HG03045 (cell line): ENCODE measurements around the gene STAB1.

Experiments
- ATAC-seq: cut with Tn5 transposase; IDR thresholded peaks from one replicate; pipeline ENCODE4 v1.9.1; 2021; ENCODE audit warnings: mild to moderate bottlenecking, moderate library complexity; ENCODE audit not compliant: unreplicated experiment

The STAB1 gene

DNA sequence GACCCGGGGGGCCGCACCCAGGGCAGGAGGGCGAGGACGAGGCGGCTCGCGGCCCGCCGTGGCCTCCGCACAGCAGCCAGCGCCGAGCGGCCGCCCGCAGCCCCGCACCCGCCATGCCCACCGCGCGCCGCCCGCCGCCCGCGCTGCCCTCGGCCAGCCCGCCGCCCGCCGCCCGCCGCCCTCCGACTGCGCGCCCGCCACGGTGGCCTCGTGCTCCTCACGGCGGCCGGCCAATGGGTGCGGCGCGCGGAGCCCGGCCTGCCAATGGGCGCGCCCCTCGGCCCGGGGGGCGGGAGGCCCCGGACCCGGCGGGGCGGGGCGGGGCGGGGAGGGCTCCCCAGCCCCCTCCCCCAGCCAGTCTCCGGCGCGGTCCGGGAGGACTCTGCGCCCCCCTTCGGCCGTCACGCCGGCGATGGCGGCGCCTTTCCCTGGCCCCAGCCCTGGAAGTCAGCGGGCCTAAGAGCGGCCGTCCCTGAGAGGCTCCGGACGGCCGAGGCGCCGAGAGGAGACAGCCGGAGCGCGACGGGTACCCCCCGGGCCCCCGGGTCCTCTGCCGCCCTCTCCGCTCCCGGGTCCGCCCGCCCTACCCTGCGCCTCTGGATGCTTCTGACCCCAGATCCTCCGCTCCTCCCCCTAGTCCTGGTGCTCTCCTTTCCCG is 38.6 kb downstream of the STAB1 start, which contains the start of gene NT5DC2:
NT5DC2 (minus strand) TSS at position 235 of the 658 bp plus-strand sequence; CDS start at position 115, 120 bp downstream.
- peak; percentile 34 for ATAC-seq

GRCh38 chr3:52534281-52535183 is 39.4 kb downstream of the STAB1 start:
- ATAC-seq: no peak

- ATAC-seq: no peak
Measured at GRCh38 chr3:52535411-52536111, 40.4 kb downstream of the STAB1 start.

DNA sequence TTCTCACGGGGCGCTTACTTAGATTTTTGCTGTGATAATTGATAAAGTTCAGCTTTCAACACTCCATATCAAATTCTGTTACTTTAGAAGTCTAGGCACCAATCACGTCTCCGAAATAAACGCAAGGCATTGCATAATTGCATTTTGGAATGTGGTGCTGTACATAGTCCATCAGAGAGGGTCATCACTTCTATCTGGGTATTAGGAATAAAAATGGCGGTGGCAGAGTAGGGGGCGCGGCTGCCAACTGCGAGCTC is 40.9 kb downstream of the STAB1 start:
- no peak for ATAC-seq

DNA sequence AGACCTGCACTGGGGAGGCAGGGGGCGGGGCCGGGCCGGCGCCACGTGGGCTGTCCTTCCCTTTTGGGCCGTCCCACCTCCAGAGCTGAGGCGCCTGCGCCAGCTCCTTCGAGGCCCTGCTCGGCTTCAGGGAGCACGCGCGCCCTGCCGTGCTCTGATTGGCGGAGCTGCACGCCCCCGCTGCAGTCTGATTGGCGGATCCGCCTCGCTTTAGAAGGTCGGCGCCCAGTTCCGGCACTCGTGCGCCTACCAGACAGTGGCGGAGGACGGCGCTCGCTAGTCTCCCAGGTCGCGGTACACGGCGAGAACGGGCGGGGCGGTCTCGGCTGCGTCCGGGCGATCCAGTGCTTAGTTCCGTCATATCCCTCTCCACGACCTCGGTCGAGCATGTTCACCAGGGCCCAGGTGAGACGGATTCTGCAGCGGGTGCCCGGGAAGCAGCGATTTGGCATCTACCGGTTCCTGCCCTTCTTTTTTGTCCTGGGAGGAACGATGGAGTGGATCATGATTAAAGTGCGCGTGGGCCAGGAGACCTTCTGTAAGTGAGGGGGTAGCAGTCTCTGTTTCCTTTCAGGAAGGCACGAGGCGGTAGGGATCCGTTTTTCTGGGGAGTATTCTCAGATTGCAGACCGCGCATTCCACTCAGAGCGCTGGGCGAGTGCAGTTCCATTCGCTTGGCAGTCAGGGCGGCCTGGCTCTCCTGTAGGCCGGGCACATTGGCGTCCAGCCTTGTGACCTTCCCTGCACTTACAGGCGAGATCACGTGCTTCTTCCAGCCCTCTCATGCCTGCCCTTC is 41.4 kb downstream of the STAB1 start, which contains the start of gene UQCC5:
UQCC5 (plus strand) TSS at position 237 of the 796 bp plus-strand sequence; CDS start at position 388, 151 bp downstream.
- peak; percentile 87 for ATAC-seq

- no peak for ATAC-seq
Measured at GRCh38 chr3:52537165-52537620, 42.1 kb downstream of the STAB1 start.

DNA sequence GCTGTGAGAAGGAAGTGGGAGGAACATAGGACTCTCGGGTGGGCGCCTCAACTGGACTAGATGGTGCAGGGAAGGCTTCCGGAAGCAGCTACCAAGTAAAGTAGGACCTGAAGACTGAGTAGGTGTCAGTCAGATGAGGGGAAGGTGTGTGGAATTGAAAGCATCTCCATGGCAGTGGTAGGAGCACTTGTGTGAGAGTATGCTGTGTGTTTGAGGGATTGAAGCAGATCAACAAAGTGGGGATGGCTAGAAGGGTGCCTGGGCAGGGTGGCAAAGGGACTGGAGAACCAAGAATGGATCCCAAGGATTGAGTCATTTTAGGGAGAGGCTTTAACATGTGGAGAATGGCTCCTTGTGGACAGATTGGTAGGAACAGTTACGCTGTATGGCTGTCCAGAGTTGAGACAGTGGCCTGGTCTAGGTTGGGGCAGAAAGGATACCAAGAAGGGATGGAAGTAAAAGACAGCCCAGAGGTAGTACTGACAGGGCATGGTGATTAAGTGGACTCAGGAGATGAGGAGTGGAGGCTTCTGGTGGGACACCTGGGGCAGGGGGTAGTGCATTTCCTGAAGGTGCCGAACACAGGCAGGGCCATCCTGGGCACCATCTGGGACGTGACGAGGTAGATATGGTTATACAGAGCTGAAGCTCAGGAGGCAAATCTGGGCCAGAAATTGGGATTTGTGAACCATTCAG is 42.7 kb downstream of the STAB1 start:
- ATAC-seq: no peak

GRCh38 chr3:52539010-52539653 is 44.0 kb downstream of the STAB1 start:
- no peak for ATAC-seq

DNA sequence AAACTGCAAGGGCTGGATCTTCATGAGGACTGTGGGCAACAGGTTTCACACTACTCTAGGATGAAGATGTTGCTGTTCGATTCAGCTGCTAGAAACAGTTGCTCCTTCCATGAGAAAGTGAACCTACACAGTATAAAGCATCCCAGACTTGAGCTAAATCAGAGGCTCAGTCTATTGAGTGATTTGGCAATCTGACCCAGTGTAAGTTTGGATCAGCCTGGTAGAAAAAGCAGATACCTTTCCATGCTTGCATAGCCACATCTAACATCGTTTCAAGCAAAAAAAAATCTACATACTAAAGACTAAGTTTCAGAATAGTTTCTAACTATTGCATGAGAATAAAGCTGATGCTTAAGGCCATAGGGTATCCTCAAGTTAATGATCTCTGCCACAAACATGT is 45.9 kb downstream of the STAB1 start:
- ATAC-seq: no peak

GRCh38 chr3:52544937-52545336 is 49.8 kb downstream of the STAB1 start:
- ATAC-seq: no peak

DNA sequence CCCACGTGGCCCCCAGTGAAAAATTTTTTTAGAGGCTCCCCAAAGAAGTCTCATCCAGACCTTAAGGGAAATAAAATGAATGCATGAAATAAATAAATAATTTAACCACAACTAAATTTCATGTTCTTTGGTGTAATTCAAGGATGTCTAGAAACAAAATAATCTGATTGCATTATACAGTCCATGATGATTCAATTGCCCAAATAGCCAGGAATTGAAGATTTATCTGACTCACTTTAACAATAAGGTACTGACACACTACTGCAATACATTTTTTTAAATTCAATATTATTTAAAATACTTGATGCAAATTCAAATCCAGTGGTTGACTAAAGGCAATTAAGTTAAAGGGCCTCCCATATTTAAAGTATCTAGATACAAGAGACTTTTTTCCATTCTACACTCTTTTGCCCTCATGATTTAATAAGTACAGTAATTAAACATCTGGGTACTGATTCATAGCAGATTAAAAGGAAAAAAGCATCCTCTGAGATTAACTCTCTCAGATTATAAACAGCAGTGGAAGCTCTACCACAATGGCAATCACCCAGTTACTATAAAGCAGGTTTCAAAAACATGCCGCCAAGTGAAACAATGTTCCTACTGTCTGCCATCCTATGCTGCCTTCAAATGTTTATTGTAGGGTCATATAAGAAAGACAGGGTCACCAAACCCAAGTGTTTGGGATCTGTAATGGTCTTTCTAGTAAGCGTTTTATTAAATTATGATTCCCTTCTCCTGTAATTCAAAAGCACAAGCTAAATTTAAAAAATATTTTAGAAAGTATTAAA is 51.2 kb downstream of the STAB1 start:
- no peak for ATAC-seq

- no peak for ATAC-seq
Measured at GRCh38 chr3:52547143-52547542, 52.0 kb downstream of the STAB1 start.

DNA sequence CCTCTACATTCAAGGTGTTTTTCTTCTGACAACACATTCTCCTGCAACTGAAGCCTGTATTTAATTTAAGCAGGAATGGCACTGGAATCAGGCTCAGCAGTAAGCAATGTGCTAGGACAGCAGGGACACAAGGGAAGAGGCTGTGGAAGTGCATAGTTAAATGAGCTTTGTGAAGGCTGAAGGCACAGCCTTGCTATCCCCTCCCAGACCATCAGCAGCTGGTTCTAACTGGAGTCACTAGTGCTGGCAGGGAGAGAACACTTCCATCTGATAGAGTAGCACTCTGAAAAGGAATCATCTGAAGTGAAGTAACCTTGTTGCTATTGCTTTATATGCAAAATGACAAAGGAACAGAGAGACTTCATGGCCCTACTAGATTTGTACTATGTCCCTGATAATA is 56.0 kb downstream of the STAB1 start:
- no peak for ATAC-seq

GRCh38 chr3:52552089-52552488 is 57.0 kb downstream of the STAB1 start:
- no peak for ATAC-seq

DNA sequence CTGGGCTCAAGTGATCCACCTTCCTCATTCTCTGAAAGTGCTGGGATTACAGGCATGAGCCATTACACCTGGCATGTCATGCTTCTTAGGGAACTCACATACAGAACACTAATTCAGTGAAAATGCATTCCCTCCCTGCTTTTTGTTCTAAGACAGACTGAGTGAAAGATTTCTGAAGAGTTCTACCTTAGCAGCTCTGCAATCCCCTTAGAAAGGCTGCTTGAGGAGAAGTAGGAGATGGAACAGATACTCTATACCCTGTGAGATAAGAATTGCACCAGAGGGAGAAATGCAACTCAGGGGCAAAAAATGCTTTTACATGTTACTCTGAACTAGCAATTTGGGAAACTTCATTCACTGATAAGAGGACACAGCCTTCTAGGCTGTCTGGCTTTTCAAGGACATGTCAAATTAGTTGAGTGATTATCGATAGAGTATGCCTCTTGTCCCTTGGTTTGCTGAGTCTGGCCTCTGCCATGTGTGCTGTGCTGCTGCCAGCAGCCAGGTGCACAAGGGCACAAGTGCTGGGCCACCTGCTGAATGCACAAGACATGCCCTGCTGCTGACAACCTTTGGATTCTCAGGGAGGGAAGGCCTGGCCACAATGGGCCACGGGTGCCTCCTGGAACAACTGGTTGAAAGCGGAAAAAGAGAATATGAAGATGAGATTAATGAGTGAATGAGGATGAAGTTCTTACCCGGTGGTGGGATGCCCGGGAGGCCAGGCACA is 59.1 kb downstream of the STAB1 start:
- ATAC-seq: no peak

DNA sequence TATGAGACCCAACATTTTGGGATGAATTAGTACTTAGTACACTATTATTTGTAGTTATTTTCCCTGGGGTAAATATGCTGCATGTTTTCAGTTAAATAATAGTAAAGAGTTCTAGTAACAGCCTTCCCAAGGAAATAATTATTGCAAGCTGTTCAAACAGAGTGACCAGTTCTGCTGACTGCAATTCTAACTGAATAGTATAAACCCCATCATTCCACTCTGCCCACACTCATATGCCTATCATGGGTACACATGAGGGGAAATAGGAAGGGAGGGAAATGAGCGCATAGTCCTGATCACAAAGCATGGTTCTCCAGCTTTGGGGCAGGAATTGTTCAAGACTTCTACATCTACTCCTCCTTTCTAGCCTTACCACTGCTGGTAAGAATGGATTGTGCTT is 59.9 kb downstream of the STAB1 start:
- no peak for ATAC-seq

- ATAC-seq: no peak
Measured at GRCh38 chr3:52557011-52557960, 62.1 kb downstream of the STAB1 start.
